Activated CD8-positive, alpha-beta memory T cell treated with anti-CD3 and anti-CD28 coated beads, Interleukin-2, amount 50 U/mL, for 1 hour (primary cell): ENCODE measurements around the gene SNRNP25.
A peak's percentile ranks its signal among the peaks of the same experiment; 100 is the strongest.
"Not testable (repeated sequence)": the region's sequence is repeated elsewhere in the genome, so short reads cannot be mapped to it uniquely, and the experiment has no call there.

Experiments used
- DNase-seq: peaks from one replicate; pipeline ENCODE4 v3.0.0-alpha.2; 2020; ENCODE audit errors: extremely low read depth

SNRNP25 gene

GRCh38 chr16:53346-54236, at the start of gene SNRNP25, which contains the start of gene POLR3K:
Gene SNRNP25, plus strand, starts transcription at chr16:53828. Its CDS starts 189 bp downstream, at chr16:54017.
Gene POLR3K, minus strand, starts transcription at chr16:53608. Its CDS starts 22 bp downstream, at chr16:53586.
- peak; percentile 94 for DNase-seq

GRCh38 chr16:9903-10665, 43.5 kb upstream of the SNRNP25 start:
- no peak for DNase-seq

GRCh38 chr16:10772-11171, 42.9 kb upstream of the SNRNP25 start:
- DNase-seq = peak; percentile 54

GRCh38 chr16:17062-17765, 36.4 kb upstream of the SNRNP25 start:
- not testable (repeated sequence) for DNase-seq

- DNase-seq = not testable (repeated sequence)
These were observed 32.7 kb upstream of the SNRNP25 start for GRCh38 chr16:20886-21285.

- DNase-seq = not testable (repeated sequence)
These were observed 29.5 kb upstream of the SNRNP25 start for GRCh38 chr16:24151-24550.

- not testable (repeated sequence) for DNase-seq
These were observed 27.7 kb upstream of the SNRNP25 start for GRCh38 chr16:25926-26348.

GRCh38 chr16:30627-31026, 23.0 kb upstream of the SNRNP25 start:
- not testable (repeated sequence) for DNase-seq

GRCh38 chr16:33154-33876, 20.3 kb upstream of the SNRNP25 start:
- DNase-seq = not testable (repeated sequence)

- DNase-seq = no peak
These were observed 19.6 kb upstream of the SNRNP25 start for GRCh38 chr16:33877-34647.

- no peak for DNase-seq
These were observed 19.0 kb upstream of the SNRNP25 start for GRCh38 chr16:34648-34987.

- no peak for DNase-seq
These were observed 18.5 kb upstream of the SNRNP25 start for GRCh38 chr16:35011-35677.

GRCh38 chr16:35678-36305, 17.8 kb upstream of the SNRNP25 start:
- DNase-seq = no peak

GRCh38 chr16:36336-36984, 17.2 kb upstream of the SNRNP25 start:
- no peak for DNase-seq

GRCh38 chr16:37511-37910, 16.1 kb upstream of the SNRNP25 start:
- DNase-seq = no peak

GRCh38 chr16:38206-38605, 15.4 kb upstream of the SNRNP25 start:
- not testable (repeated sequence) for DNase-seq

GRCh38 chr16:38941-39892, 14.4 kb upstream of the SNRNP25 start:
- DNase-seq = no peak
